ENCODE results near the gene TGFBR3L. TPM values are rescaled to one million over a fixed set of nuclear protein-coding genes. Genes with fewer than 3 reads are reported as not detected.
"Not testable (repeated sequence)": the region's sequence is repeated elsewhere in the genome, so short reads cannot be mapped to it uniquely, and the experiment has no call there.

TGFBR3L gene
- total RNA-seq, 1 donor from 2014 or later: 2.8 TPM

DNA sequence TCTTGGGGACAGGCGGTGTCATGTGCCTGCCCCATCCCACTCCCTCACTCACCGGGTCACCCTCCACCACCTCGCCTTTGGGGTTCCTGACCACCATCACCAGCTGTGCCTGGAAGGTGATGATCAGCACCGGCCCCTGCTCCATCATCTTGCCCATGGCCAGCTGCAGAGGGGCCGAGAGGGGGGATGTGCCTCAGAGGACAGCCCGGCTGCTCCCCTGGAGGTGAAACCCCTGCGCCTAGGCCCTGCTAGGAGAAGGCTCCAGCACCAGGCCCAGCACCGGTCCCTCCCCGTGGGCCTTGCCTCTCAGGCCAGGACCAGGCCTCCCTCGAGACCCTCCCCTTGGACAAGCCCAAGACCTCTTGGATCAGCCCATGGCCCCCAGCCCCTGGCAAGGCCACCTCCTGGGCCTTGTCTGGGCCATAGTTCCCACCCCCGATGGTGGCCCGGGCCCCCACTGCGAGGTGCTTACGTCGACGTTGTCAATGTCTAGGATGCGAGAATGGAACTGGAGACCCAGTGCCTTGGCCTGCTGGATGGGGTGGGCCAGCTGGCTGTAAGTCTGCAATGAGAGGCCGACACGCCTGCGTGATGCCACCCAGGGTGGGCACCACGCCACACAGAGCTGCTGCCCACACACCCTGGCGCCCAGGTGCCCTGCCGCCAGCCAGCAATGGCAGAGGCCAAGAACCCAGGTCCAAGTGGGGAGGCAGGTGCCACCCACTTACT lies 13.1 kb downstream of the TGFBR3L start:
- Histone ChIP-seq H3K79me2 (ENCODE audit: insufficient read depth, low read length) (no peaks in the 10 kb centered on the region), H3K4me1 (ENCODE audit: insufficient read depth, low read length) (peaks cover 32% of the 10 kb centered on the region), H3K9ac (ENCODE audit: low read length) (peak overlapping the region; percentile 76), H3K27ac (ENCODE audit: low read depth, low read length) (peak overlapping the region; percentile 87), H3K9me3 (ENCODE audit: insufficient read depth, low read depth, low read length) (no peaks in the 10 kb centered on the region), H2AFZ (ENCODE audit: low read depth, low read length) (no peak overlapping the region), H3K4me3 (ENCODE audit: insufficient read depth, low read depth, low read length) (no peak overlapping the region), H3K27me3 (ENCODE audit: insufficient read depth, low read length) (no peaks in the 10 kb centered on the region), H3K36me3 (ENCODE audit: insufficient read depth, low read length) (peaks cover 3% of the 10 kb centered on the region), H3K4me2 (ENCODE audit: low read length) (peak overlapping the region; percentile 71), H4K20me1 (ENCODE audit: insufficient read depth, low read length) (peaks cover 14% of the 10 kb centered on the region)
- H3K27me3 Mint-ChIP-seq (ENCODE audit: low read depth, unreplicated experiment): no peaks in the 10 kb centered on the region
- peaks cover 7% of the 10 kb centered on the region for H3K36me3 Mint-ChIP-seq (ENCODE audit: low read depth, unreplicated experiment)
- peaks cover 16% of the 10 kb centered on the region for H3K4me1 Mint-ChIP-seq (ENCODE audit: low read depth, unreplicated experiment)
- H3K4me3 Mint-ChIP-seq (ENCODE audit: unreplicated experiment): no peak overlapping the region
- TF ChIP-seq, protein P1, sequence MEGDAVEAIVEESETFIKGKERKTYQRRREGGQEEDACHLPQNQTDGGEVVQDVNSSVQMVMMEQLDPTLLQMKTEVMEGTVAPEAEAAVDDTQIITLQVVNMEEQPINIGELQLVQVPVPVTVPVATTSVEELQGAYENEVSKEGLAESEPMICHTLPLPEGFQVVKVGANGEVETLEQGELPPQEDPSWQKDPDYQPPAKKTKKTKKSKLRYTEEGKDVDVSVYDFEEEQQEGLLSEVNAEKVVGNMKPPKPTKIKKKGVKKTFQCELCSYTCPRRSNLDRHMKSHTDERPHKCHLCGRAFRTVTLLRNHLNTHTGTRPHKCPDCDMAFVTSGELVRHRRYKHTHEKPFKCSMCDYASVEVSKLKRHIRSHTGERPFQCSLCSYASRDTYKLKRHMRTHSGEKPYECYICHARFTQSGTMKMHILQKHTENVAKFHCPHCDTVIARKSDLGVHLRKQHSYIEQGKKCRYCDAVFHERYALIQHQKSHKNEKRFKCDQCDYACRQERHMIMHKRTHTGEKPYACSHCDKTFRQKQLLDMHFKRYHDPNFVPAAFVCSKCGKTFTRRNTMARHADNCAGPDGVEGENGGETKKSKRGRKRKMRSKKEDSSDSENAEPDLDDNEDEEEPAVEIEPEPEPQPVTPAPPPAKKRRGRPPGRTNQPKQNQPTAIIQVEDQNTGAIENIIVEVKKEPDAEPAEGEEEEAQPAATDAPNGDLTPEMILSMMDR (IDR thresholded peaks at IDR 0.05; ENCODE audit: insufficient read depth, low read depth, low read length): no peak
- TF ChIP-seq EZH2 (IDR thresholded peaks at IDR 0.05; ENCODE audit: insufficient read depth, low read length): no peak
- H3K27ac Mint-ChIP-seq (ENCODE audit: unreplicated experiment): peak overlapping the region; percentile 95
- H3K9me3 Mint-ChIP-seq (ENCODE audit: unreplicated experiment): no peaks in the 10 kb centered on the region
- DNase-seq (ENCODE audit: low read depth) (no peak), FAIRE-seq (no peak)

DNA sequence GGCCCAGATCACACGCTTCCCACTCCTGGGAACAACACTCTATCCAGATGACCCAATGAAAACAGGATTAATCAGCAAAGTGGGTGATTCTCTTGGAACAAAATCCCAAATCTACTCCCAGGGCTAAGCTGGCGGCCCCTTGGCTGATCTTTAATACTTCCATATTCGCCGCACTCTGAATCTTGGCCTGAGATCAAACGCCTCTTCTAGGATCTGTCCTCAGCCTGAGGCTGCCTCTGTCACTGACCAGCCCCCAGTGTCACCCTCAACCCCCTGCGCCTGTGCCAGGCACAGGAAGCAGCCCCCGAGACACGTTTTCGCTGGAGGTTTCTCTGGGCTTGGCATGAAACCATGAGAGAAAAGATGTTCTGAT lies 13.7 kb downstream of the TGFBR3L start:
- H2AFZ ChIP-seq (ENCODE audit: low read depth, low read length): no peak overlapping the region
- H3K4me3 ChIP-seq (ENCODE audit: insufficient read depth, low read depth, low read length): peak overlapping the region; percentile 23
- Mint-ChIP-seq H3K4me3 (ENCODE audit: unreplicated experiment) (peak overlapping the region; percentile 78), H3K27ac (ENCODE audit: unreplicated experiment) (peak overlapping the region; percentile 95), H3K9me3 (ENCODE audit: unreplicated experiment) (no peaks in the 10 kb centered on the region), H3K4me1 (ENCODE audit: low read depth, unreplicated experiment) (peaks cover 16% of the 10 kb centered on the region), H3K27me3 (ENCODE audit: low read depth, unreplicated experiment) (no peaks in the 10 kb centered on the region), H3K36me3 (ENCODE audit: low read depth, unreplicated experiment) (peaks cover 7% of the 10 kb centered on the region)
- TF ChIP-seq EZH2 (IDR thresholded peaks at IDR 0.05; ENCODE audit: insufficient read depth, low read length): no peak
- no peaks in the 10 kb centered on the region for H3K27me3 ChIP-seq (ENCODE audit: insufficient read depth, low read length)
- H3K36me3 ChIP-seq (ENCODE audit: insufficient read depth, low read length): peaks cover 2% of the 10 kb centered on the region
- DNase-seq (ENCODE audit: low read depth): no peak
- peaks cover 13% of the 10 kb centered on the region for H4K20me1 ChIP-seq (ENCODE audit: insufficient read depth, low read length)
- no peak for FAIRE-seq
- no peaks in the 10 kb centered on the region for H3K79me2 ChIP-seq (ENCODE audit: insufficient read depth, low read length)
- peaks cover 32% of the 10 kb centered on the region for H3K4me1 ChIP-seq (ENCODE audit: insufficient read depth, low read length)
- H3K4me2 ChIP-seq (ENCODE audit: low read length): peak overlapping the region; percentile 71
- peak overlapping the region; percentile 87 for H3K27ac ChIP-seq (ENCODE audit: low read depth, low read length)
- peak overlapping the region; percentile 76 for H3K9ac ChIP-seq (ENCODE audit: low read length)
- H3K9me3 ChIP-seq (ENCODE audit: insufficient read depth, low read depth, low read length): no peaks in the 10 kb centered on the region

DNA sequence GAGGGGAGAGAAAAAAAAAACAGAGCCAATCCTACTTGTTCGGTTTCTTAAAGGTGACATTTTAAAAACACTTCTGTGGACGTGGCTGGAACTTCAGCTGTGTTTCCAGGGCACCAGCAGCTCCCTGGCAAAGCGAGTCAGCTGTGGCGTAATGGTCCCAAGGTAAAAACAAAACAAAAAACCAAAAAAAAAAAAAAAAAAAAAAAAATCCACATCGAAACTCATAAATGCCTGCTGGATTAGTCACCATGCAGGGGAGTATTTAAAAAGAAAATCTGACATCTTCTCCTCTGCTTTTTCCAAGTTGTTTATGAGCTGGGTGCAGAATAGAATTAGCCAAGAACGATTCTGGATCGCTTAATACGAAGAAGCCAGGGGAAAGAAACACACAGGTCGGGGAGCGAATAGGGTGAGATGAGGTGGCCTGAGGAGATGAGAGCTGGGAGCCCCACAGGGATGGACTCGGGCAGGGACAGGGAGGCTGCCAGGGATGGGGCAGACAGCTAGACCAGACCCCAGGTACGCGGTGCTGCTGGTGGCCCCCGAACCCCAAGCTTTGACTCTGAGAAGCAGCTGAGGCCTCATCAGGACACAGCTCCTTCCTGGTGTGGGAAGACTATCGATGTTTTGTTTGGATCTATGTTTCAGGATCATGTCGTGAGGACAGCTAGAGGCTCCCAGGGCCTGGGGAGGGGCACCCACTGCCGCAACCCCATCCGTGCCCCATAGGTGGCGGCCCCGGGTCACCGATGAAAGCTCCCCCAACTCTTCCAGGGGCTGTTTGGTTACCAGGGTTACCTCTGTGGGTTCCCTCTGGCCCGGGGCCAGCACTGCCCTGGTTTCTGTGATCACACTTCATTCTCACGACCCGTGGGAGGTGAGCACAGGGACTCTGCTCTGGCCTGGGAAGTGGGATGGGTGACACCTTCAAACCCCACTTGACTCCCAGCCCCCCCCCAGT lies 14.4 kb downstream of the TGFBR3L start:
- Histone ChIP-seq H3K36me3 (ENCODE audit: insufficient read depth, low read length) (peaks cover 4% of the 10 kb centered on the region), H3K4me3 (ENCODE audit: insufficient read depth, low read depth, low read length) (peak overlapping the region; percentile 23), H3K9ac (ENCODE audit: low read length) (peak overlapping the region; percentile 76), H3K9me3 (ENCODE audit: insufficient read depth, low read depth, low read length) (no peaks in the 10 kb centered on the region), H3K4me1 (ENCODE audit: insufficient read depth, low read length) (peaks cover 32% of the 10 kb centered on the region), H3K79me2 (ENCODE audit: insufficient read depth, low read length) (no peaks in the 10 kb centered on the region), H3K4me2 (ENCODE audit: low read length) (peak overlapping the region; percentile 71), H3K27me3 (ENCODE audit: insufficient read depth, low read length) (no peaks in the 10 kb centered on the region), H3K27ac (ENCODE audit: low read depth, low read length) (peak overlapping the region; percentile 87), H2AFZ (ENCODE audit: low read depth, low read length) (no peak overlapping the region), H4K20me1 (ENCODE audit: insufficient read depth, low read length) (peaks cover 13% of the 10 kb centered on the region)
- Mint-ChIP-seq H3K4me1 (ENCODE audit: low read depth, unreplicated experiment) (peaks cover 16% of the 10 kb centered on the region), H3K27ac (ENCODE audit: unreplicated experiment) (peak overlapping the region; percentile 95), H3K4me3 (ENCODE audit: unreplicated experiment) (peak overlapping the region; percentile 78), H3K9me3 (ENCODE audit: unreplicated experiment) (no peaks in the 10 kb centered on the region), H3K36me3 (ENCODE audit: low read depth, unreplicated experiment) (peaks cover 7% of the 10 kb centered on the region), H3K27me3 (ENCODE audit: low read depth, unreplicated experiment) (no peaks in the 10 kb centered on the region)
- TF ChIP-seq EZH2 (IDR thresholded peaks at IDR 0.05; ENCODE audit: insufficient read depth, low read length): no peak
- TF ChIP-seq, protein P1 (IDR thresholded peaks at IDR 0.05; ENCODE audit: insufficient read depth, low read depth, low read length): peak; percentile 34
- no peak for FAIRE-seq
- DNase-seq (ENCODE audit: low read depth): peak; percentile 76

DNA sequence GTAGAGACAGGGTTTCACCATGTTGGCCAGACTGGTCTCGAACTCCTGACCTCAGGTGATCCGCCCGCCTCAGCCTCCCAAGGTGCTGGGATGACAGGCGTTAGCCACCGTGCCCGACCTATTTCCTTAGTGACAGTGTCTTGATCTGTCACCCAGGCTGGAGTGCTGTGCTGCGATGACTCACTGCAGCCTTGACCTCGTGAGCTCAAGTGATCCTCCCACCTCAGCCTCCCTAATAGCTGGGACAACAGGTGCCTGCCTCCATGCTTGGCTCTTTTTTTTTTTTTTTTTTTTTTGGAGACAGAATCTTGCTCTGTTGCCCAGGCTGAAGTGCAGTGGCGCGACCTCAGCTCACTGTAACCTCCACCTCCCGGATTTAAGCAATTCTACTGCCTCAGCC lies 15.4 kb downstream of the TGFBR3L start:
- H3K9me3 Mint-ChIP-seq (ENCODE audit: unreplicated experiment); H3K4me2 ChIP-seq (ENCODE audit: low read length); FAIRE-seq; H3K36me3 ChIP-seq (ENCODE audit: insufficient read depth, low read length); H3K9ac ChIP-seq (ENCODE audit: low read length); H3K4me3 ChIP-seq (ENCODE audit: insufficient read depth, low read depth, low read length); H2AFZ ChIP-seq (ENCODE audit: low read depth, low read length); H3K79me2 ChIP-seq (ENCODE audit: insufficient read depth, low read length); H3K9me3 ChIP-seq (ENCODE audit: insufficient read depth, low read depth, low read length); H3K27me3 ChIP-seq (ENCODE audit: insufficient read depth, low read length); H3K36me3 Mint-ChIP-seq (ENCODE audit: low read depth, unreplicated experiment); H3K27ac ChIP-seq (ENCODE audit: low read depth, low read length); DNase-seq (ENCODE audit: low read depth); H3K27me3 Mint-ChIP-seq (ENCODE audit: low read depth, unreplicated experiment): not testable (repeated sequence)
- Histone ChIP-seq H4K20me1 (ENCODE audit: insufficient read depth, low read length) (peaks cover 13% of the 10 kb centered on the region), H3K4me1 (ENCODE audit: insufficient read depth, low read length) (peaks cover 32% of the 10 kb centered on the region)
- peak overlapping the region; percentile 45 for H3K4me3 Mint-ChIP-seq (ENCODE audit: unreplicated experiment)
- peaks cover 15% of the 10 kb centered on the region for H3K4me1 Mint-ChIP-seq (ENCODE audit: low read depth, unreplicated experiment)
- H3K27ac Mint-ChIP-seq (ENCODE audit: unreplicated experiment): peak overlapping the region; percentile 91

Data from astrocyte (in vitro differentiated cells and primary cell).